ENCODE measurements around the gene LPIN1. TPM values are rescaled to one million over a fixed set of nuclear protein-coding genes. Genes with fewer than 3 reads are reported as not detected.
"Not testable (repeated sequence)": the region's sequence is repeated elsewhere in the genome, so short reads cannot be mapped to it uniquely, and the experiment has no call there.

LPIN1 gene
- polyA plus RNA-seq, 6 donors from 2014 or later, result 4.6 to 12.8 (median 9.7) TPM

DNA sequence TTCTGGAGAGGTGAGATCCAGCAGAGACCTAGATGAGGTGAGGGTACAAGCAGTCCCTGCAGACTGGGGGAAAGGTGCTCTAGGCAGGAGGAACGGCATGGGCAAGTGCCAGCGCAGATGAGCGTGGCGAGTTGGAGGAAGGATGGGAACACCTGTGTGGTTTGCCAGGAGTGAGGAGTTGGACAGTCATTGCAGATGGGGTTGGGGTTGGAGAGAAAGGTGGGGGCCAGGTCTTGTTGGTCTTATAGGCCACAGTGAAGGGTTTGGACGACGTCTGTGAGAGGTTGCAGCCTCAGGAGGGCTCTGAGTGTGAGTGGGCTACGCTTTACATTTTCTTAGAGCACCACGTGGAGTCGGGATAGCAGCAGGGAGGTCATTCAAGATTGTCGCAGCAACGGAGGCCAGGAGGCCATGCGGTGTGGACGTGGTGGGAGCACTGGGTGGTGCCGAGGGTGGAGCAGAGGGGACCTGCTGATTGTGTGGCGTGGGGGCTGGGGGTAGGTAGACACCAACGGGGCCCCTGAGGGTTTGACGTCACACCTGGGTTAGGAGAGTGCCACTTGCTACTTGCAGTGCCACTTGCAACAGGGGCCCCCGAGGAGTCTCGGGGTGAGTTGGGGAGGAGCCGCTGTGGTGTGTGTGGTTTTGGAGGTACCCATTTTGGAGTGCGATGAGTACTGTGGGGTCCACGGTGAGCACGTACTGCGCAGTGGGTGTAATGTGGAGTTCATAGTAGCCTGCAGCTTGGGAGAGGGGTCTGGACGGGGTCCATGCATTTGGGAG is 66.2 kb downstream of the LPIN1 start:
- Mint-ChIP-seq H3K4me3 (no peak overlapping the region), H3K4me1 (peaks cover 0 to 9% (median 0%) of the 10 kb centered on the region in 3 donors), H3K27ac (peak overlapping the region in 2 of 6 donors; percentile 28 to 79), H3K9me3 (peaks cover 0 to 3% (median 0%) of the 10 kb centered on the region in 7 donors), H3K27me3 (no peaks in the 10 kb centered on the region), H3K36me3 (peaks cover 43 to 61% of the 10 kb centered on the region in 2 donors)
- DNase-seq (no peak), ATAC-seq (ENCODE audit: low read depth in 2 of 2) (no peak)

DNA sequence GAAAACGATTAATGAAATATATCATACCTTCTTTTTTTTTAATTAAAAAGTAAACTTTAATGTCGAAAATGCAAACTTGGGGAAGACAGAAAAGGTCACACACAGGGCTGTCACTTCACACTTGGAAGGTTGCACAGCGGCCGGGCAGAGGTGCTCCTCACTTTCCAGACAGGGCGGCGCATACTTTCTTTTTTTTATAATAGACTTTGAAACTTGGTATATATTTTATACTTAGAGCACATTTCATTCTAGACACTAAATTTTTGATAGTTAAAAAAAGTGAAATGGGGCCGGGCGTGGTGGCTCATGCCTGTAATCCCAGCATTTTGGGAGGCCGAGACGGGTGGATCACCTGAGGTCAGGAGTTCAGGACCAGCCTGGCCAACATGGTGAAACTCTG is 66.9 kb downstream of the LPIN1 start:
- H3K36me3 Mint-ChIP-seq, result peaks cover 37 to 54% of the 10 kb centered on the region in 2 donors
- not testable (repeated sequence) for H3K27me3 Mint-ChIP-seq; DNase-seq; H3K4me3 Mint-ChIP-seq; H3K27ac Mint-ChIP-seq; ATAC-seq (ENCODE audit: low read depth in 2 of 2); H3K9me3 Mint-ChIP-seq; H3K4me1 Mint-ChIP-seq

DNA sequence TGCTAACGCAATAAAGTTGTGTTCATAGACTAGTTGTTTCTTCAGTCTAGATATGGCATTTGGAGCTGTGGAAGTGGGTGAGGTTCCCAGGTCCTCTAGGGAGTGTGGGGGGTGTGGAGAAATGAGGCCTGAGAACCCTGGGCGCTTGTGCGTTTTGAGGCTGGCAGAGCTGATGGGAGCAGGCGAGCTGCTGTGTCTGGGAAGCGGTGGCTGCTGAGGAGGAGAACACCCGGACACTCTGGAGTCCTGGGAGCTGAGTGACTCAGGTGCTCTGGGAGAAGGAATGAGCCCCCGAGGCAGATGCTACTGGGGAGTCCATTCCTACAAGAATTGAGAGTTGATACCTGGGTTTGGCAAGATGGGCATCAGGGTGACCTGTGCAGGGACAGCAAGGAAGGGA is 67.5 kb downstream of the LPIN1 start:
- Mint-ChIP-seq H3K4me3 (no peak overlapping the region), H3K36me3 (peaks cover 37 to 53% of the 10 kb centered on the region in 2 donors), H3K9me3 (peaks cover 0 to 3% (median 0%) of the 10 kb centered on the region in 7 donors), H3K27ac (peak overlapping the region in 1 of 6 donors; percentile 34), H3K4me1 (peaks cover 0 to 9% (median 0%) of the 10 kb centered on the region in 3 donors), H3K27me3 (no peaks in the 10 kb centered on the region)
- DNase-seq (no peak), ATAC-seq (ENCODE audit: low read depth in 2 of 2) (no peak)

DNA sequence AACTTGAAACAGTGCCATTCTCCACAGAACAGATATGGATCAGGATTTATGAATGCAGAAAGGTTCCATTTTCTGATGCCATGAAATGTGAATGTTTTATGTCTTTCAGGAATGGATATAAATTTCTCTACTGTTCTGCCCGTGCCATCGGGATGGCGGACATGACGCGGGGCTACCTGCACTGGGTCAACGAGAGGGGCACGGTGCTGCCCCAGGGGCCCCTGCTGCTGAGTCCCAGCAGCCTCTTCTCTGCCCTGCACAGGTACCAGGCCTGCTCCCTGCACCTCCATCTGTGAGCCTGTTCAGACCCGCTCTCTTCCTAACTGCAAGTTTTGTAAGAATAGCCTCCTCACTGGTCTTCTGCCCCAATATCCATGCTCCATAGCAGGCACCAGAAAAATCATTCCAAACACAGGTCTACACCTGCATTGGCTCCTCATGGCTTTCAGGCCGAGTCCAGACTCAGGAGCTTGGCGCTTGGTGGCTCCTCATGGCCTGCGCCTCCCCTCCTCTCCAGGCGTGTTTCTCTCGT is 68.6 kb downstream of the LPIN1 start:
- Mint-ChIP-seq H3K9me3 (peaks cover 0 to 3% (median 0%) of the 10 kb centered on the region in 7 donors), H3K27me3 (no peaks in the 10 kb centered on the region), H3K27ac (peak overlapping the region in 1 of 6 donors; percentile 45), H3K4me3 (no peak overlapping the region), H3K36me3 (peaks cover 37 to 50% of the 10 kb centered on the region in 2 donors), H3K4me1 (peaks cover 0 to 9% (median 0%) of the 10 kb centered on the region in 3 donors)
- DNase-seq, result no peak
- no peak for ATAC-seq (ENCODE audit: low read depth in 2 of 2)

- H3K9me3 Mint-ChIP-seq; H3K27me3 Mint-ChIP-seq; H3K4me1 Mint-ChIP-seq; ATAC-seq (ENCODE audit: low read depth in 2 of 2); DNase-seq; H3K4me3 Mint-ChIP-seq: not testable (repeated sequence)
- H3K27ac Mint-ChIP-seq, result peak overlapping the region in 1 of 6 donors; percentile 52
- H3K36me3 Mint-ChIP-seq, result peaks cover 37 to 43% of the 10 kb centered on the region in 2 donors
These were observed 70.5 kb downstream of the LPIN1 start for GRCh38 chr2:11816935-11817334.

- Mint-ChIP-seq H3K4me1 (peaks cover 0 to 3% (median 0%) of the 10 kb centered on the region in 3 donors), H3K27ac (no peak overlapping the region), H3K27me3 (no peaks in the 10 kb centered on the region), H3K4me3 (no peak overlapping the region), H3K9me3 (peaks cover 0 to 3% (median 0%) of the 10 kb centered on the region in 7 donors), H3K36me3 (peaks cover 27 to 28% of the 10 kb centered on the region in 2 donors)
- DNase-seq (no peak), ATAC-seq (ENCODE audit: low read depth in 2 of 2) (no peak)
These were observed 72.8 kb downstream of the LPIN1 start for GRCh38 chr2:11819235-11819729.

GRCh38 chr2:11820650-11821049 is 74.2 kb downstream of the LPIN1 start:
- Mint-ChIP-seq H3K4me3 (no peak overlapping the region), H3K9me3 (peaks cover 0 to 3% (median 0%) of the 10 kb centered on the region in 7 donors), H3K36me3 (peaks cover 13 to 30% of the 10 kb centered on the region in 2 donors), H3K27ac (no peak overlapping the region), H3K4me1 (no peaks in the 10 kb centered on the region), H3K27me3 (no peaks in the 10 kb centered on the region)
- ATAC-seq (ENCODE audit: low read depth in 2 of 2), result no peak
- no peak for DNase-seq

- Mint-ChIP-seq H3K4me1 (no peaks in the 10 kb centered on the region), H3K36me3 (peaks cover 6 to 23% of the 10 kb centered on the region in 2 donors), H3K27ac (no peak overlapping the region), H3K27me3 (no peaks in the 10 kb centered on the region), H3K9me3 (no peaks in the 10 kb centered on the region), H3K4me3 (no peak overlapping the region)
- no peak for ATAC-seq (ENCODE audit: low read depth in 2 of 2)
- DNase-seq, result no peak
These were observed 75.3 kb downstream of the LPIN1 start for GRCh38 chr2:11821705-11822104.

DNA sequence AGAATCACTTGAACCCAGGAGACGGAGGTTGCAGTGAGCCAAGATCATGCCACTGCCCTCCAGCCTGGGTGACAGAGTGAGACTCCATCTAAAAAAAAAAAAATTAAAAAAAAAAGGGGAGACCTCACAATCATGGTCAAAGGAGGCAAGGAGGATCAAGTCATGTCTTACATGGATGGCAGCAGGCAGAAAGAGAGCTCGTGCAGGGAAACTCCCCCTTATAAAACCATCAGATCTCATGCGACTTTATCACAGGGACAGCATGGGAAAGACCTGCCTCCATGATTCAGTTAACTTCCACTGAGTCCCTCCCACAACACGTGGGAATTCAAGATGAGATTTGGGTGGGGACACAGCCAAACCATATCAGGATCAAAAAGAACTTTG is 75.9 kb downstream of the LPIN1 start:
- H3K4me1 Mint-ChIP-seq; H3K27me3 Mint-ChIP-seq; H3K4me3 Mint-ChIP-seq; H3K9me3 Mint-ChIP-seq; DNase-seq; ATAC-seq (ENCODE audit: low read depth in 2 of 2): not testable (repeated sequence)
- peaks cover 0 to 18% of the 10 kb centered on the region in 2 donors for H3K36me3 Mint-ChIP-seq
- peak overlapping the region in 1 of 6 donors; percentile 24 for H3K27ac Mint-ChIP-seq

- peaks cover 0 to 5% (median 0%) of the 10 kb centered on the region in 3 donors for H3K4me1 Mint-ChIP-seq
- peaks cover 0 to 16% of the 10 kb centered on the region in 2 donors for H3K36me3 Mint-ChIP-seq
- no peak overlapping the region for H3K27ac Mint-ChIP-seq
- no peak overlapping the region for H3K4me3 Mint-ChIP-seq
- ATAC-seq (ENCODE audit: low read depth in 2 of 2), result no peak
- H3K27me3 Mint-ChIP-seq, result no peaks in the 10 kb centered on the region
- no peaks in the 10 kb centered on the region for H3K9me3 Mint-ChIP-seq
- DNase-seq, result no peak
These were observed 76.5 kb downstream of the LPIN1 start for GRCh38 chr2:11822746-11823451.

GRCh38 chr2:11824901-11825828 is 78.7 kb downstream of the LPIN1 start:
- H3K9me3 Mint-ChIP-seq, result no peaks in the 10 kb centered on the region
- ATAC-seq (ENCODE audit: low read depth in 2 of 2), result no peak
- no peaks in the 10 kb centered on the region for H3K27me3 Mint-ChIP-seq
- H3K4me1 Mint-ChIP-seq, result peaks cover 10 to 20% (median 12%) of the 10 kb centered on the region in 3 donors
- H3K27ac Mint-ChIP-seq, result peak overlapping the region in 1 of 6 donors; percentile 44
- no peak overlapping the region for H3K4me3 Mint-ChIP-seq
- DNase-seq, result no peak
- H3K36me3 Mint-ChIP-seq, result peaks cover 0 to 16% of the 10 kb centered on the region in 2 donors

- Mint-ChIP-seq H3K36me3 (peaks cover 0 to 16% of the 10 kb centered on the region in 2 donors), H3K27me3 (no peaks in the 10 kb centered on the region), H3K4me3 (peak overlapping the region in 1 of 8 donors; percentile 18), H3K9me3 (no peaks in the 10 kb centered on the region), H3K4me1 (peaks cover 27 to 39% (median 33%) of the 10 kb centered on the region in 3 donors), H3K27ac (peak overlapping the region in 2 of 6 donors; percentile 38 to 49)
- ATAC-seq (ENCODE audit: low read depth in 2 of 2) (no peak), DNase-seq (no peak)
These were observed 81.1 kb downstream of the LPIN1 start for GRCh38 chr2:11827547-11827946.

Data from naive B cell (primary cell).